Skeletal muscle tissue (tissue), 2 donors: Measurements from ENCODE around the gene FMO3. TPM values are rescaled to one million over a fixed set of nuclear protein-coding genes. Genes with fewer than 3 reads are reported as not detected.
A peak's percentile ranks its signal among the peaks of the same experiment; 100 is the strongest.

ENCODE experiments used
- small RNA-seq: library from RNA; depleted of rRNA; stranded (forward); fragments of <200 nt; gene quantifications from one replicate; pipeline ENCODE3, GENCODE V24; 2014
- total RNA-seq: library from RNA; depleted of rRNA; stranded (reverse); fragments of >200 nt; gene quantifications from one replicate; pipeline ENCODE4 v1.2.3, GENCODE V29; 2014

FMO3 gene
- total RNA-seq, 1 donor from 2014 or later: not detected

Small RNA genes within 50 kb of the gene (small RNA-seq; reads per million reads assigned to genes)
- gene MIR1295A: 0.32 reads per million, percentile 37 among the genes with 10 or more reads in this experiment

Other genes with a start within 250 kb of the FMO3 start
- not detected for gene MROH9, start 155.4 kb upstream of the FMO3 start, total RNA-seq
- 0.52 TPM for gene FMO2, start 94.4 kb downstream of the FMO3 start, total RNA-seq
- 5.7 TPM for gene FMO1, start 157.6 kb downstream of the FMO3 start, total RNA-seq
- gene FMO4, start 223.3 kb downstream of the FMO3 start, total RNA-seq: 2.6 TPM